ENCODE results near the gene SDHA.

- TF ChIP-seq REST (IDR thresholded peaks at IDR 0.05; ENCODE audit: insufficient read depth in 1 of 2, low read depth in 2 of 2, low read length in 1 of 2) = no peak
- TF ChIP-seq CTCF (IDR thresholded peaks at IDR 0.05) = no peak
- TF ChIP-seq TCF7L2 (IDR thresholded peaks at IDR 0.05; ENCODE audit: low read depth, low read length) = no peak
- TF ChIP-seq POLR2AphosphoS5 (IDR thresholded peaks at IDR 0.05; ENCODE audit: low read depth, low read length) = no peak
These were observed 18.0 kb upstream of the SDHA start for GRCh38 chr5:199950-200645.

Data from Panc1 (cell line).